Fibroblast of lung (primary cell): ENCODE data around the gene TMEM154. TPM values are rescaled to one million over a fixed set of nuclear protein-coding genes. Genes with fewer than 3 reads are reported as not detected.

ENCODE experiments used
- DNase-seq, 2 donors: peaks; one replicate each; pipeline versions ENCODE4 v3.0.0 to v3.0.0-alpha.2; 2010; ENCODE audit warnings: low read depth in 2 of 2
- H2AFZ ChIP-seq: 2 replicates; pipeline ENCODE4 v1.5.1; 2012; ENCODE audit warnings: low read length, control low read depth, inconsistent platforms
- H3K27ac ChIP-seq: 2 replicates; pipeline ENCODE4 v1.5.1; 2011; ENCODE audit warnings: low read length, control low read depth; ENCODE audit not compliant: insufficient read depth
- H3K27me3 ChIP-seq: 2 replicates; pipeline ENCODE4 v1.5.1; 2011; ENCODE audit warnings: mild to moderate bottlenecking, low read length; ENCODE audit not compliant: control insufficient read depth, insufficient read depth
- H3K36me3 ChIP-seq: 2 replicates; pipeline ENCODE4 v1.5.1; 2011; ENCODE audit warnings: low read length; ENCODE audit not compliant: control insufficient read depth, insufficient read depth
- H3K4me1 ChIP-seq: 2 replicates; pipeline ENCODE4 v1.5.1; 2011; ENCODE audit warnings: low read length; ENCODE audit not compliant: control insufficient read depth, insufficient read depth; ENCODE audit errors: extremely low read depth
- H3K4me2 ChIP-seq: 2 replicates; pipeline ENCODE4 v1.5.1; 2011; ENCODE audit warnings: low read length, control low read depth; ENCODE audit not compliant: insufficient read depth; ENCODE audit errors: extremely low read depth
- H3K4me3 ChIP-seq, 4 experiments: fragments of 200-600 bp in 1 of 4; sonication (generic) in 1 of 4; replicated peaks in 1 of 4; 2 replicates each; pipeline ENCODE4 v1.5.1; 2011 to 2016; ENCODE audit warnings: low read length in 4 of 4, low read depth in 3 of 4, mild to moderate bottlenecking in 3 of 4, control low read depth in 2 of 4, inconsistent platforms in 1 of 4, mixed read lengths in 1 of 4; ENCODE audit not compliant: insufficient read depth in 1 of 4; ENCODE audit errors: control extremely low read depth in 1 of 4
- H3K79me2 ChIP-seq: 2 replicates; pipeline ENCODE4 v1.5.1; 2012; ENCODE audit warnings: mild to moderate bottlenecking, low read length, inconsistent platforms; ENCODE audit not compliant: control insufficient read depth, insufficient read depth
- H3K9ac ChIP-seq: 2 replicates; pipeline ENCODE4 v1.5.1; 2011; ENCODE audit warnings: mild to moderate bottlenecking, low read length, control low read depth; ENCODE audit not compliant: insufficient read depth
- H3K9me3 ChIP-seq: 2 replicates; pipeline ENCODE4 v1.5.1; 2012; ENCODE audit warnings: low read depth, low read length; ENCODE audit not compliant: control insufficient read depth, insufficient read depth
- H4K20me1 ChIP-seq: 2 replicates; pipeline ENCODE4 v1.5.1; 2011; ENCODE audit warnings: low read length; ENCODE audit not compliant: control insufficient read depth, insufficient read depth; ENCODE audit errors: extremely low read depth
- EZH2 ChIP-seq: IDR thresholded peaks from 2 replicates; pipeline ENCODE4 v1.5.1; 2012; ENCODE audit warnings: low read length, control low read depth, mild to moderate bottlenecking; ENCODE audit errors: missing control alignments
- polyA plus RNA-seq, 2 donors: library from polyadenylated mRNA; depleted of rRNA in 1 of 2; stranded (reverse) in 1 of 2; unstranded in 1 of 2; fragments of >200 nt; gene quantifications; 2 replicates each; pipeline ENCODE4 v1.2.1, GENCODE V29; 2011 to 2012; ENCODE audit warnings: missing spikeins in 1 of 2
- total RNA-seq: library from RNA; depleted of rRNA; stranded (reverse); fragments of >200 nt; gene quantifications from 2 replicates; pipeline ENCODE4 v1.2.1, GENCODE V29; 2014
- TF ChIP-seq, protein P1 (sequence below), 2 donors: IDR thresholded peaks in 1 of 2; conservative IDR thresholded peaks in 1 of 2; 1 replicate in 1 of 2; 2 replicates in 1 of 2; pipeline ENCODE4 v1.5.1; 2011 to 2012; ENCODE audit warnings: low read length in 2 of 2, control low read depth in 1 of 2, inconsistent platforms in 1 of 2, low read depth in 1 of 2, mild to moderate bottlenecking in 1 of 2

Gene TMEM154
- total and polyA plus RNA-seq, 2 donors (not counting 1 experiment from before 2014, with no cell fraction given): 0.50 to 3.7 TPM

DNA sequence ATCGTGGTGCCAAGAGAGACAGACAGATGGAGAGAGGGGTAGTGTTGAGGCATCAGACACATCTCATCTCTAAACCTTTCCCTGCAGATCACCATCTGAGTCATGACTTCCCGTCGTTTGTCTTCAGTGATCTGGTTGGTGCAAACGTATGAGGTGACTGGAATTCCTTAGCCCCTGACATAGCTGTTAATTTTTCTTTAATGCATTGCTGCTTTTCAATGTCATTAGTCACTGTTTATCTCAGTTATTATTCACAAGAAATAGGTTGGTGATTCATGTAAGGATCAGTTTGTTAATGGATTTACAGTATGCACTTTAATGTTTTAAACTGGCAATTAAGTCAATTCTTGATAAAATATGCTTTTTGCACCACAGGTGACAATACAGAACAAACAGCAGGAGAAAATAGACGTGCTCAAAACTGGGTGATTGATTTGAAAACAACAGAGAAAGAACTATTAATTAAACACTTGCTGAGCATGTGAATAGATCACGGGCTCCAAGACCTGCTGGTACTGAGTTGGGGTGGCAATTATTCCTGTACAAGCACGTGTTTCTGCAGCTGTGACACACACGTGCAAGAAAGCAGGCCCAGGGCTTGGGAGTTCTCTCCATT, 1.3 kb upstream of the TMEM154 start:
- Histone ChIP-seq H3K4me2 (no peak overlapping the region), H3K36me3 (no peaks in the 10 kb centered on the region), H3K79me2 (no peaks in the 10 kb centered on the region), H3K27me3 (no peaks in the 10 kb centered on the region), H2AFZ (no peak overlapping the region), H4K20me1 (no peaks in the 10 kb centered on the region), H3K9ac (no peak overlapping the region), H3K27ac (no peak overlapping the region), H3K9me3 (no peaks in the 10 kb centered on the region), H3K4me3 (no peak overlapping the region), H3K4me1 (peaks cover 3% of the 10 kb centered on the region)
- TF ChIP-seq, protein P1, sequence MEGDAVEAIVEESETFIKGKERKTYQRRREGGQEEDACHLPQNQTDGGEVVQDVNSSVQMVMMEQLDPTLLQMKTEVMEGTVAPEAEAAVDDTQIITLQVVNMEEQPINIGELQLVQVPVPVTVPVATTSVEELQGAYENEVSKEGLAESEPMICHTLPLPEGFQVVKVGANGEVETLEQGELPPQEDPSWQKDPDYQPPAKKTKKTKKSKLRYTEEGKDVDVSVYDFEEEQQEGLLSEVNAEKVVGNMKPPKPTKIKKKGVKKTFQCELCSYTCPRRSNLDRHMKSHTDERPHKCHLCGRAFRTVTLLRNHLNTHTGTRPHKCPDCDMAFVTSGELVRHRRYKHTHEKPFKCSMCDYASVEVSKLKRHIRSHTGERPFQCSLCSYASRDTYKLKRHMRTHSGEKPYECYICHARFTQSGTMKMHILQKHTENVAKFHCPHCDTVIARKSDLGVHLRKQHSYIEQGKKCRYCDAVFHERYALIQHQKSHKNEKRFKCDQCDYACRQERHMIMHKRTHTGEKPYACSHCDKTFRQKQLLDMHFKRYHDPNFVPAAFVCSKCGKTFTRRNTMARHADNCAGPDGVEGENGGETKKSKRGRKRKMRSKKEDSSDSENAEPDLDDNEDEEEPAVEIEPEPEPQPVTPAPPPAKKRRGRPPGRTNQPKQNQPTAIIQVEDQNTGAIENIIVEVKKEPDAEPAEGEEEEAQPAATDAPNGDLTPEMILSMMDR (conservative IDR thresholded peaks at IDR 0.05 in 1 of 2, IDR thresholded peaks at IDR 0.05 in 1 of 2; ENCODE audit: low read depth in 1 of 2, low read length in 2 of 2): no peak
- TF ChIP-seq EZH2: no peak
- DNase-seq: peak; percentile 36 to 95

DNA sequence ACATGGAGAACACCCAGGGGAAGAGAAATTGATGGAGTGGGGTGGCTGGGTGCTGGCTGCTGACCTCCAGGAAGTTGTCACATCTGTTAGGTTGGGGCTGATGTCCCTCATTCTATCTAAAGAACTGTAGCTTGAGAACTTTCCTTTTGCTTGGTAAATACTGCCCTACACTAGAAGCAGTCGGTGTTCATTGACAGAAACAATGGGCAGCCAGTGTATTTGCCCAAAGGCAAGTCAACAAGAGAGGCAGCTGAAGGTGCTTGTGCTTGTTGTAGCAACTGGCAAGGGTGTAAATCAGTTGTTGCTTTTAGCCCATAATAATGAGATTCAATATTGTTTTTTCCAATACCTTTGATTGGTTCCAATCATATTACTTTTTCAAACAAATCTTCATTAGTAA, 956 bp downstream of the TMEM154 start:
- H3K36me3 ChIP-seq: no peaks in the 10 kb centered on the region
- no peaks in the 10 kb centered on the region for H3K27me3 ChIP-seq
- peaks cover 3% of the 10 kb centered on the region for H3K4me1 ChIP-seq
- no peak for DNase-seq
- H4K20me1 ChIP-seq: no peaks in the 10 kb centered on the region
- H2AFZ ChIP-seq: no peak overlapping the region
- TF ChIP-seq, protein P1 (conservative IDR thresholded peaks at IDR 0.05 in 1 of 2, IDR thresholded peaks at IDR 0.05 in 1 of 2; ENCODE audit: low read depth in 1 of 2, low read length in 2 of 2): no peak
- TF ChIP-seq EZH2: no peak
- H3K9me3 ChIP-seq: no peaks in the 10 kb centered on the region
- H3K4me3 ChIP-seq: peak overlapping the region in 2 of 4 experiments; percentile 55 to 86
- H3K4me2 ChIP-seq: peak overlapping the region; percentile 38
- H3K9ac ChIP-seq: no peak overlapping the region
- no peaks in the 10 kb centered on the region for H3K79me2 ChIP-seq
- no peak overlapping the region for H3K27ac ChIP-seq

DNA sequence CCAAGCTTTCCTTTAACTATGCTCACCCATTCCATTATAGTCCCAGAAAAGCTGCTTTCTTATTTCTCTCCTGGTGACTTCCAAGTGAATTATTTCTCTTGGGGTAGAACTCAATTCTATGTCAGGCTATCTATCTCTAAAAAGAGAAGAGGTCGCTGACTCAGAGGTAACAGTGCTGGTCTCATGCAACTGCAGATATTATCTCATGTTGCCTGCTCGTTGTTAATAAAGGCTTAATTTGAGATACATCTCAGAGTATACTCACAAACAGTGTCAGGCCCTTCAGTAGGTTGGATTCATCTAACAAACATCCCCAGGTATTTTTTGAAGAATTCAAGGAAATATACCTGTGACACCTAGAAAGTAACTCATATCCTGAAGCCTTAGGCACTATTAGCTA, 2.7 kb downstream of the TMEM154 start:
- H3K9me3 ChIP-seq: no peaks in the 10 kb centered on the region
- H3K27ac ChIP-seq: no peak overlapping the region
- no peaks in the 10 kb centered on the region for H4K20me1 ChIP-seq
- H3K36me3 ChIP-seq: no peaks in the 10 kb centered on the region
- H3K79me2 ChIP-seq: no peaks in the 10 kb centered on the region
- H3K4me3 ChIP-seq: no peak overlapping the region
- H2AFZ ChIP-seq: no peak overlapping the region
- no peak overlapping the region for H3K9ac ChIP-seq
- no peaks in the 10 kb centered on the region for H3K27me3 ChIP-seq
- DNase-seq: peak in 1 of 2 donors; percentile 13
- no peak for TF ChIP-seq EZH2
- TF ChIP-seq, protein P1 (conservative IDR thresholded peaks at IDR 0.05 in 1 of 2, IDR thresholded peaks at IDR 0.05 in 1 of 2; ENCODE audit: low read depth in 1 of 2, low read length in 2 of 2): no peak
- H3K4me2 ChIP-seq: no peak overlapping the region
- H3K4me1 ChIP-seq: peaks cover 3% of the 10 kb centered on the region
